Kidney (tissue), 14 donors: Measurements from ENCODE around the gene NOVA1. TPM values are rescaled to one million over a fixed set of nuclear protein-coding genes. Genes with fewer than 3 reads are reported as not detected.
A peak's percentile ranks its signal among the peaks of the same experiment; 100 is the strongest.

Source experiments
- DNase-seq, 5 donors: peaks; one replicate each; pipeline ENCODE4 v3.0.0-alpha.2; 2013 to 2020
- FAIRE-seq: peaks from 2 replicates; lab custom pipeline; 2012; peaks lifted over from hg19 to GRCh38; lab: Jason Lieb, UNC
- H3K27ac ChIP-seq, 2 donors: one replicate each; pipeline ENCODE4 v1.7.0; 2013; ENCODE audit warnings: low read depth in 2 of 2, low read length in 2 of 2, inconsistent platforms in 1 of 2
- H3K27me3 ChIP-seq: one replicate; pipeline ENCODE4 v1.7.1; 2013; ENCODE audit warnings: low read length, inconsistent platforms; ENCODE audit not compliant: control insufficient read depth, insufficient read depth
- H3K36me3 ChIP-seq, 3 donors: one replicate each; pipeline versions ENCODE4 v1.7.0 to v1.7.1; 2013; ENCODE audit warnings: low read length in 3 of 3, control low read depth in 1 of 3, inconsistent platforms in 1 of 3; ENCODE audit not compliant: insufficient read depth in 3 of 3, control insufficient read depth in 2 of 3
- H3K4me1 ChIP-seq, 3 donors: one replicate each; pipeline versions ENCODE4 v1.7.0 to v1.7.1; 2013; ENCODE audit warnings: low read length in 3 of 3, inconsistent platforms in 1 of 3, low read depth in 1 of 3; ENCODE audit not compliant: control insufficient read depth in 2 of 3, insufficient read depth in 2 of 3
- H3K4me3 ChIP-seq, 3 donors: one replicate each; pipeline versions ENCODE4 v1.7.0 to v1.8.1; 2013; ENCODE audit warnings: low read length in 3 of 3, control low read depth in 1 of 3, inconsistent platforms in 1 of 3
- H3K9ac ChIP-seq, 3 donors: one replicate each; pipeline versions ENCODE4 v1.7.0 to v1.7.1; 2013; ENCODE audit warnings: low read length in 3 of 3, control low read depth in 1 of 3, inconsistent platforms in 1 of 3
- H3K9me3 ChIP-seq, 3 donors: one replicate each; pipeline versions ENCODE4 v1.7.0 to v1.7.1; 2013; ENCODE audit warnings: low read length in 3 of 3, control low read depth in 1 of 3, inconsistent platforms in 1 of 3; ENCODE audit not compliant: control insufficient read depth in 2 of 3, insufficient read depth in 1 of 3
- CTCF ChIP-seq: IDR thresholded peaks from 3 replicates; pipeline ENCODE4 v1.5.1; 2012; ENCODE audit warnings: mild to moderate bottlenecking, moderate library complexity, borderline replicate concordance; ENCODE audit not compliant: insufficient read depth; ENCODE audit errors: extremely low read depth
- intact Hi-C: fragments of 100-400 bp; cut with DNase I; formaldehyde crosslinking; loops from one replicate; pipeline ENCODE4 v1.11.1; 2022
- polyA plus RNA-seq: library from polyadenylated mRNA; stranded (reverse); fragments of 350-450 nt; fragmentation: Illumina TruSeq; extraction: RNeasy Lipid Tissue Mini Kit (QIAGEN cat#74804); gene quantifications from one replicate; pipeline ENCODE4 v1.2.3, GENCODE V29; 2014; ENCODE audit warnings: low read depth, low replicate concordance; ENCODE audit not compliant: insufficient read depth
- total RNA-seq: library from RNA; stranded (reverse); fragmentation: NEBNext Ultra II Directional; extraction: Animal tissue kit (Norgen Biotek cat#: 25700); gene quantifications from one replicate; pipeline ENCODE4 v1.2.1, GENCODE V29; 2021
- donor health status: control.
- donor health status: control.
- donor health status: control.
- donor health status: control.
- donor health status: control.
- donor health status: DM: yes; HTN: yes; CAD: no.
- donor health status: Normal renal cell carcinoma (clear cell type).

Gene NOVA1
- total and polyA plus RNA-seq, 2 donors from 2014 or later = 10.2 to 15.0 TPM

GRCh38 chr14:26454105-26454504 is 143.7 kb downstream of the NOVA1 start:
- Histone ChIP-seq H3K9ac (no peak overlapping the region), H3K36me3 (no peaks in the 10 kb centered on the region), H3K9me3 (no peaks in the 10 kb centered on the region), H3K27ac (no peak overlapping the region), H3K27me3 (no peaks in the 10 kb centered on the region), H3K4me3 (no peak overlapping the region), H3K4me1 (no peaks in the 10 kb centered on the region)
- no peak for TF ChIP-seq CTCF
- DNase-seq (no peak), FAIRE-seq (no peak)
- intact Hi-C loops = no loop called here

GRCh38 chr14:26448181-26448855 is 149.5 kb downstream of the NOVA1 start:
- Histone ChIP-seq H3K27me3 (no peaks in the 10 kb centered on the region), H3K27ac (no peak overlapping the region), H3K36me3 (no peaks in the 10 kb centered on the region), H3K9me3 (no peaks in the 10 kb centered on the region), H3K4me3 (no peak overlapping the region), H3K4me1 (no peaks in the 10 kb centered on the region), H3K9ac (no peak overlapping the region)
- TF ChIP-seq CTCF = no peak
- no peak for FAIRE-seq
- peak in 1 of 5 donors; percentile 49 for DNase-seq
- intact Hi-C loops = no loop called here

GRCh38 chr14:26444822-26445221 is 153.0 kb downstream of the NOVA1 start:
- DNase-seq (peak in 3 of 5 donors; percentile 24 to 85 (median 70)), FAIRE-seq (no peak)
- Histone ChIP-seq H3K9ac (no peak overlapping the region), H3K27me3 (no peaks in the 10 kb centered on the region), H3K36me3 (no peaks in the 10 kb centered on the region), H3K27ac (no peak overlapping the region), H3K4me1 (no peaks in the 10 kb centered on the region), H3K4me3 (no peak overlapping the region), H3K9me3 (no peaks in the 10 kb centered on the region)
- intact Hi-C loops = no loop called here
- TF ChIP-seq CTCF = no peak
